GM10266 (cell line): Measurements from ENCODE around the gene RBM39.
"Not testable (repeated sequence)": the region's sequence is repeated elsewhere in the genome, so short reads cannot be mapped to it uniquely, and the experiment has no call there.

Experiments
- DNase-seq: peaks from one replicate; pipeline ENCODE4 v3.0.0; 2012; ENCODE audit errors: extremely low spot score
- TF ChIP-seq, protein P1 (sequence below): IDR thresholded peaks from 2 replicates; pipeline ENCODE4 v1.5.1; 2012; ENCODE audit warnings: mild to moderate bottlenecking, low read depth; ENCODE audit not compliant: control insufficient read depth, insufficient read depth; ENCODE audit errors: missing control alignments

RBM39 gene

DNA sequence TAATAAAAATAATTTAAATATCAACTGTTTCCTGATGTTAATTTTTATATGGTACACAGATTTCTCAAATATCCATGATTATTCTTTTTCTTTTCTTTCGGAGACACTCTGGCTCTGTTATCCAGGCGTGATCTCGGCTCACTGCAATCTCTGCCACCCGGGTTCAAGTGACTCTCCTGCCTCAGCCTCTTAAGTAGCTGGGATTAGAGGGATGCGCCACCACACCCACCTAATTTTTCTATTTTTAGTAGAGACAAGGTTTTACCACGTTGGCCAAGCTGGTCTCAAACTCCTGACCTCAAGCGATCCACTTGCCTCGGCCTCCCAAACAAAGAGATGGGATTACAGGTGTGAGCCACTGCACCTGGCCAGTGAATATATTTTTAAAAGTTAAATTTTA lies 22.3 kb downstream of the RBM39 start:
- TF ChIP-seq, protein P1, sequence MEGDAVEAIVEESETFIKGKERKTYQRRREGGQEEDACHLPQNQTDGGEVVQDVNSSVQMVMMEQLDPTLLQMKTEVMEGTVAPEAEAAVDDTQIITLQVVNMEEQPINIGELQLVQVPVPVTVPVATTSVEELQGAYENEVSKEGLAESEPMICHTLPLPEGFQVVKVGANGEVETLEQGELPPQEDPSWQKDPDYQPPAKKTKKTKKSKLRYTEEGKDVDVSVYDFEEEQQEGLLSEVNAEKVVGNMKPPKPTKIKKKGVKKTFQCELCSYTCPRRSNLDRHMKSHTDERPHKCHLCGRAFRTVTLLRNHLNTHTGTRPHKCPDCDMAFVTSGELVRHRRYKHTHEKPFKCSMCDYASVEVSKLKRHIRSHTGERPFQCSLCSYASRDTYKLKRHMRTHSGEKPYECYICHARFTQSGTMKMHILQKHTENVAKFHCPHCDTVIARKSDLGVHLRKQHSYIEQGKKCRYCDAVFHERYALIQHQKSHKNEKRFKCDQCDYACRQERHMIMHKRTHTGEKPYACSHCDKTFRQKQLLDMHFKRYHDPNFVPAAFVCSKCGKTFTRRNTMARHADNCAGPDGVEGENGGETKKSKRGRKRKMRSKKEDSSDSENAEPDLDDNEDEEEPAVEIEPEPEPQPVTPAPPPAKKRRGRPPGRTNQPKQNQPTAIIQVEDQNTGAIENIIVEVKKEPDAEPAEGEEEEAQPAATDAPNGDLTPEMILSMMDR, result no peak
- DNase-seq, result no peak

GRCh38 chr20:35718972-35719635 lies 23.0 kb downstream of the RBM39 start:
- TF ChIP-seq, protein P1, result no peak

DNA sequence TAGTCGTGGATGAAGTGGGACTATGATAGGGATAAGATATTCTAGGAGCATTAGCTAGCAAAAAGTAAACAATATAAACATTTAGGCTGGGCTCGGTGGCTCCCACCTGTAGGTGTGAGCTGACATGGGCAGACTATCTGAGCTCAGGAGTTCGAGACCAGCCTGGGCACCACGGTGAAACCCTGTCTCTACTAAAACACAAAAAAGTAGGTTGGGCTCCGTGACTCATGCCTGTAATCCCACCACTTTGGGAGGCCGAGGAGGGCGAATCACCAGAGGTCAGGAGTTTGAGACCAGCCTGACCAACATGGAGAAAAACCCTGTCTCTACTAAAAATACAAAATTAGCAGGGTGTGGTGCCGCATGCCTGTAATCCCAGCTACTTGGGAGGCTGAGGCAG lies 23.7 kb downstream of the RBM39 start:
- DNase-seq, result not testable (repeated sequence)

More at GRCh38 chr20:35718972-35719635, 23.0 kb downstream of the RBM39 start:
- DNase-seq, result no peak

DNA sequence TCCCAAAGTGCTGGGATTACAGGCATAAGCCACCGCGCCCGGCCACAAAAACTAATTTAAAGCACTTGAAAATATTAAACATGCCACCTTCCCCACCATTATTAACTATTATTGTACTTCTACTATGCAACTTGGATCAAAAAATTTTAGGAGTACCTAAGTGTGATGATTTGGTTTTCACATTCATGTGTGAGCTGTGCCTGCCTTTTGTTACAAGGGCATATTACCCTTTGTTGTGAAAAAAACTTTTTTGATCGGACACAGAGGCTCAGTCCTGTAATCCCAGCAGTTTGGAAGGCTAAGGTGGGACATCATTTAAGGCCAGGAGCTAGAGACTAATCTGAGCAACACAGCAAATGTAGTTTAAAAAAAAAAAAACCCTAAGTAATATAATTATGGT lies 25.7 kb downstream of the RBM39 start:
- TF ChIP-seq, protein P1, result no peak
- DNase-seq, result no peak

DNA sequence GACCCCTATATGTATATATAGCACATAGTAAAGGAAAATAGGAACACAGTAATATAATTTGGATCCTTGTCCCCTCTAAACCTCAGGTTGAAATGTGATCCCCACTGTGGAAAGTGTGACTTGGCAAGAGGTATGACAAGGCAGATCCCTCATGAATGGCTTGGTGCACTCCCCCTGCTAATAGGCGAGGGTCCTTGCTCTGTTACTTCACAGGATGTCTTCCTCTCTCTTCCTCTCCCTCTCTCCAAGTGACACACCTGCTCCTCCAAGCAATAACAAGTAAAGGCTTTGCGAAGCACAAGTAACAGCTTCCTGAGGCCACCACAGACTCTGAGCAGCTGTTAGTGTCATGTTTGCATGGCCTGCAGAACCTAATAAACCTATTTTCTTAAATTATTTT lies 26.4 kb downstream of the RBM39 start:
- TF ChIP-seq, protein P1, result no peak
- no peak for DNase-seq

DNA sequence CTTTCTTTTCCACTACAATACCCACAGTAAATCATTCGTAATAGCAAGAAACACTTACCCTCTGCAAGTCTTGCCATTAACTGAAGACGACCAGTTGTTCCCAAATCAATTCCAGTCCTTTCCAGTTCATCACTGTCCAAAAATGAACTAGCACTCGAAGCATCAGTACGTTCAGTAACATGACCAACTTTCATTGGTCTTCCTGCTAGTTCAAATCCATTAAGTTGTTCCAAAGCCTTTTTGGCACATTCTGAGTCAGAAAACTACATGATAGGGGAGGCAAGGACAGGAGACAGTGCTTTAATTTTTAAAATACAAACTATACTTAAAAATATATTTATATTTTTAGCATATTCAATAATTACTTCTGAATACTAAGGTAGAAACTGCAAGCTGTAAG lies 27.9 kb downstream of the RBM39 start:
- TF ChIP-seq, protein P1, result no peak
- no peak for DNase-seq

DNA sequence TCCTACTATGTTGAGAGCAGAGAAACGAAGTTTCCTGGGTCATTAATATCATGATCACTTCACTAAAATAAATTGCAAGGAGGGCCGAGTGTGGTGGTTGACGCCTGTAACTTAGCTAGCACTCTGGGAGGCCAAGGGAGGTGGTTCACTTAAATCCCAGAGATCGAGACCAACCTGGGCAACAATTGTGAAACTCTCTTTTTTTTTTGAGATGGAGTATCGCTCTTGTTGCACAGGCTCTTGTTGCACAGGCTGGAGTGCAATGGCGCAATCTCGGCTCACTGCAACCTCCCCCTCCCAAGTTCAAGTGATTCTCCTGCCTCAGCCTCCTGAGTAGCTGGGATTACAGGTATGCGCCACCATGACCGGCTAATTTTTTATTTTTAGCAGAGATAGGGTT lies 28.9 kb downstream of the RBM39 start:
- DNase-seq, result not testable (repeated sequence)

DNA sequence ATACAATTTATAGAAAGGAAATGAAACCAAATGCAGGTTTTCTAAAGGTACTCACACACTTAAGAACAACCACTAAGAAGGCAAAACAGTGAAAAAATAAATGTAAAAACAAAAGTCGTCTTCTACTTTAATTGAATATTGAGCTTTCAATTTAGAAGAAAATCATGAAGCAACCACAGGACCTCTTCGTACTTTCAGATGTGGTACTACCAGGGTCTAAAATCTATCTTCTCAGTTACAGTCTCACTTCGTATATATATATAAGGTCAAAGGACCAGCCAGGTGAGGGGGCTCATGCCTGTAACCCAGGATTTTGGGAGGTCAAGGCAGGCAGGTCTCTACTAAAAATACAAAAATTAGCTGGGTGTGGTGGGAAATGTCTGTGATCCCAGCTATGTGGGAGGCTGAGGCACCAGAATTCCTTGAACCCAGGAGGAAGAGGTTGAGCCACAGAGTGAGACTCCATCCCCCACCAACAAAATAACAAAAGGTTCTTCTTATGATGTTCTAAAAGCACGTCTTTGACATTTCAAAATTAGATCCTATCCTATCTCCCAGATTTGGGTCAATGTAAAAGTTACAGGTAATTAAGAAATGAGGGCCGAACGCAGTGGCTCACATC lies 30.4 kb downstream of the RBM39 start:
- TF ChIP-seq, protein P1, result no peak
- DNase-seq, result no peak
